Activated CD8-positive, alpha-beta memory T cell treated with anti-CD3 and anti-CD28 coated beads for 36 hours (primary cell): ENCODE data around the gene ATF4. TPM values are rescaled to one million over a fixed set of nuclear protein-coding genes. Genes with fewer than 3 reads are reported as not detected.

ENCODE experiments used
- CTCF ChIA-PET: fragments of 350-600 bp; sonication (Branson Sonifier 250); formaldehyde crosslinking; loops from one replicate; lab custom pipeline; 2021; ENCODE audit warnings: antibody characterized with exemption; lab: Charles Lee
- POLR2A ChIA-PET: fragments of 350-600 bp; sonication (Branson Sonifier 250); formaldehyde crosslinking; loops from one replicate; lab custom pipeline; 2021; ENCODE audit warnings: antibody characterized with exemption; lab: Charles Lee
- total RNA-seq, 2 experiments: library from RNA; stranded (reverse); gene quantifications; one replicate each; pipeline ENCODE4 v1.2.3, GENCODE V29; 2021

ATF4 gene, protein sequence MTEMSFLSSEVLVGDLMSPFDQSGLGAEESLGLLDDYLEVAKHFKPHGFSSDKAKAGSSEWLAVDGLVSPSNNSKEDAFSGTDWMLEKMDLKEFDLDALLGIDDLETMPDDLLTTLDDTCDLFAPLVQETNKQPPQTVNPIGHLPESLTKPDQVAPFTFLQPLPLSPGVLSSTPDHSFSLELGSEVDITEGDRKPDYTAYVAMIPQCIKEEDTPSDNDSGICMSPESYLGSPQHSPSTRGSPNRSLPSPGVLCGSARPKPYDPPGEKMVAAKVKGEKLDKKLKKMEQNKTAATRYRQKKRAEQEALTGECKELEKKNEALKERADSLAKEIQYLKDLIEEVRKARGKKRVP
- total RNA-seq, result 100 to 1,000 TPM; 816 to 818 TPM

DNA sequence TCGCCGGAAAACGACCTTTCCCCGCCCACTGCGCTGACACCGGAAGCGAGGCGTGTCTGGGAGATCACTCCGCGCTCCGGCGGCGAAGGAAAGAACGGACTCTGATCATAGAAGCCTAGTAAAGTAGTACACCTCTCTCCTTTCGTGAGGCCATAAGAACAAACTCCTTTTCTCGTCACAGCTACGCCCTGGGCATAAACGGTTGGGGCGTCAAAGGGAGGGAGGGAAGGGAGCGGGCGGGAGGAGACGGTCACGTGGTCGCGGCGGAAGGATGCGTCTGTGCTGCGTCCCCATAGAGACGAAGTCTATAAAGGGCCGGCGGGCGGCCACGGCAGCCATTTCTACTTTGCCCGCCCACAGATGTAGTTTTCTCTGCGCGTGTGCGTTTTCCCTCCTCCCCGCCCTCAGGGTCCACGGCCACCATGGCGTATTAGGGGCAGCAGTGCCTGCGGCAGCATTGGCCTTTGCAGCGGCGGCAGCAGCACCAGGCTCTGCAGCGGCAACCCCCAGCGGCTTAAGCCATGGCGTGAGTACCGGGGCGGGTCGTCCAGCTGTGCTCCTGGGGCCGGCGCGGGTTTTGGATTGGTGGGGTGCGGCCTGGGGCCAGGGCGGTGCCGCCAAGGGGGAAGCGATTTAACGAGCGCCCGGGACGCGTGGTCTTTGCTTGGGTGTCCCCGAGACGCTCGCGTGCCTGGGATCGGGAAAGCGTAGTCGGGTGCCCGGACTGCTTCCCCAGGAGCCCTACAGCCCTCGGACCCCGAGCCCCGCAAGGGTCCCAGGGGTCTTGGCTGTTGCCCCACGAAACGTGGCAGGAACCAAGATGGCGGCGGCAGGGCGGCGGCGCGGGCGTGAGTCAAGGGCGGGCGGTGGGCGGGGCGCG is at the start of gene ATF4:
ATF4 (plus strand) TSS at position 337 of the 880 bp plus-strand sequence. CDS start 884 bp downstream, outside the sequence.
- POLR2A ChIA-PET, result interaction anchor here (0.5 to 2.3 kb wide), 18 partner anchors 8 to 727 kb away, joined by 3 to 26 read pairs (median 4); partner anchors contain the start of genes MIEF1, RPL3 and RPS19BP1
- CTCF ChIA-PET, result interaction anchor here (0.8 to 2.2 kb wide), 4 partner anchors 9 to 27 kb away, joined by 3 to 16 read pairs (median 5); partner anchors contain the start of gene MIEF1

DNA sequence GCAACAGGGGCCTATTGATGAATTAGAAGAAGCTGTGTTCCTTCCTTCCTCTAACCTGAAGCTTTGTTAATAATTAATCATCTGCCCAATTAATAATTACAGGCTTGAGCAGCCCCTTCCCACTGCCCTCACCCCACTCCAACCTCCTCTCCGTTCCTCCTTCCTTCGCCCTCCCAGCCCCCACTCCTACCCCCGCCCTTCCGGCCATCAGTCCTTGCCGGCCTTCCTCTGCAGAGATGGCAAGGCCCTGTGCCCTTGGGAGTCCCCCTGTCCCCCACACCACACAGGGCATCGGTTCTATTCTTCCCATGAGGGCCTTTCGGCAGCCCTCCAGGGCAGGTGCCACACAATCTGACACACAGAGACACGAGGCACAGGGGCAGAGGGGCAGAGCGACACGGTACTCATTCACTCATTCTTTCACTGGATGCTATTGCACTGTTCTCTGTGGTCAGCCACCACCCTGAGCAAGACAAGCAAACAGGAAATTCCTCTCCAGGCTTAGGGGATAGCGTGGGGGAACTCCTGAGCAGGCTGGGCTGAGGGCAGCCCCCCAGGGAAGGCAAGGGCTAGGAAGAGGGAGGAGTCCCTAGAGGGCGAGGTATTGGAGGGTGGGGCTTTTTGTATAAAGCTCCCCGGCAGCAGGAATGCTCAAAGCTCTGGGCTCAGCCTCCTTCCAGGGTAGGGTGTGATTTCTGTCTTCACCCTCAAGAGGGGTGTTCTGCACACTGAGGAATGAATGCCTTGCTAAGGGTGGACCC is 48.8 kb upstream of the ATF4 start:
- ChIA-PET CTCF (no interaction called here), POLR2A (no interaction called here)

DNA sequence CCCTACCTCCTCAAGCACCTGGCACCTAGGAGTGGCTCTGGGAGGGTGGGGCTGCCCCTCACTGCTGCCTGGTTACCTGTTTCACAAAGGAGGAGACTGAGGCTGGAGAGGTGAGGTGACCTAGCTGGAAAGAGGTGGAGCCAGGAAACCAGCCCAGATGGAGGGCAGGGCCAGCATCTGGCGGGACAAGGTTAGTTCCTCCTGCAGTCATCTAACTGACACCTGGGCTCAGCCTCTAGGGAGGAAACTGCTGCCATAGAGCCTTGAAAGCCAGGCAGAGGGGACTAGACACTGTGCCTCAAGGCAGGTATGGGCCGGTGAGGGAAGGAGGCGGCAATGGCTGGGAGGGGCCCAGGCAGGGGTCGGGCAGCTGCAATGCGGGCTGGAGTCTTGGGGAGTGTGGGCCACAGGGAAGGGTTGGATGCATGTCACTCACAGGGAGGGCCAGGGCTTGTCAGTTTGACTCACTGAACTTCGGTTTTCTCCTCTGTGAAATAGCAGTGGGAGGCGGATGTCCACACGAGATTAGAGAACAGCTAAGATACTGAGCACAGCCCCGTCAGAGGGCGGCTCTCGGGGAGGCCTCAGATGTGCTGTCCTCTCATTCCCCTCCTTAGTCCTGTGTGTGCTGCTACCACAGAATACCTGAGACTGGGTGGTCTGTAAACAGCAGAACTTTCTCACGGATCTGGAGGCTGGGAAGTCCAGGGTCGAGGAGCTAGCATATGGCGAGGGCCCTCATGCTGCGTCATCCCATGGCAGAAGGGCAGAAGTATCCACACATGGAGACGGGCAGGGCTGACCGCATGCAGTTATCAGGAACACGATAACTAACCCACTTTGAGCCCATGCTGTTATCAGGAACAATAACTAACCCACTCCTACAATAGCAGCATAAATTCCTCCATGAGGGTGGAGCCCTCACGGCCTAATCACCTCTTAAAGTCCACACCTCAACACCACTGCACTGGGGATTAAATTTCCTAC is 47.5 kb upstream of the ATF4 start:
- ChIA-PET CTCF (interaction anchor here (0.9 kb wide), 1 partner anchor 62 kb away, joined by 3 read pairs; no protein-coding TSS in a partner anchor), POLR2A (no interaction called here)

DNA sequence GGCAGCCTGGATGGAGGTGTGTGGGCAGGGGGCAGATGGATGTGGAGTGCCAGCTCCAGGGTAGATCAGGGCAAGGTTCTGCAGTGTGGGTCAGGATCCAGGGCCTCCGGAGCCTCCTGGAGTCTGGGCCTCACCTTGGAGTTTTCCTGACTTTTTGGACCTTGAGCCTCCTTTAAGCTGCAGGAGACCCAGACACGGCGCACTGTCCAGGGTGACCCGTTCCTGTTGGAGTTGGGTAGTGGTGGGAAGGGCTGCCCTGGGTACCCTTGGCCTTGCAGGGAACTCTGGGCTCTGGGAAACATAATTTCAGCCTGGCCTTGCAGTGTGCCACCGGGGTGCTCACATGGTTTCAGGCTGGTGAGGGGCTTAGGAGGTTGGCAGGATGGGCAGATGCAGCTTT is 46.5 kb upstream of the ATF4 start:
- POLR2A ChIA-PET, result no interaction called here
- CTCF ChIA-PET, result interaction anchor here (0.9 kb wide), 1 partner anchor 61 kb away, joined by 3 read pairs; no protein-coding TSS in a partner anchor

DNA sequence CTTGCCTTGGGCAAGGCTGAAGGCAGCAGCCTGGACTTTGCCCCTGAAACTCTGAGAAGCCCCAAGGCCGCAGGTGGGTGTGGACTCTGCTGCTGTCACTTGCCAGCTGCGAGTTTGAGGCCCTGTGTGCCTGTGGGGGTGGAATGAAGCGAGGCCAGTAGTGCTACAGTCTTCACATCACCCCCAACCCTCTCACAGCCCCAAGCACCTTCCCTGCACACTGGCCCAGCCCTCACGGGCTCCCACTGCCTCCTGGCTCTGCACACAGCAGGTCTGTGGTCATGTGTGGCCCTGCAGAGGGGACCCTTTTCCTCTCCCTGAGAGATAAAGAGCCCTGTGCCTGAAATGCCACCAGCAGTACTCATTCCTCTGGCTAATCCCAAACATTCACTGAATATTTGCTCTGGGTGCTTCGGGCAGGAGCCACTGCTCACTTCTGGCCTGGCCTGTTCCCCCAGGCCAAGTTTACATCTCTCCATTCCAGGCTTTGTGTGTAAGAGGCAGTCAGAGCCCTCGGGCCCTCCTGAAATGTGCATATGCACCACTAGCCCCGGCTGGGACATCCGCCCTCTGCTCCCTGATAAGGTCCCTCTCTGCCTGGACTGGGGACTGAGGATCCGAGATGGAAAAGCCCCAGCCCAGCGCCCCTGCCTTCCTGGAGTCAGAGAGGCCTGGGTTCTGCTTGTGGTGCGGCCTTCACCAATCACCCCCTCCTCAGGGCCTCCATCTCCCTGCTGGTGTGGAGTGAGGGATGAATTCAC is 45.8 kb upstream of the ATF4 start:
- CTCF ChIA-PET, result no interaction called here
- POLR2A ChIA-PET, result interaction anchor here (0.6 kb wide), 1 partner anchor 15 kb away, joined by 3 read pairs; no protein-coding TSS in a partner anchor

DNA sequence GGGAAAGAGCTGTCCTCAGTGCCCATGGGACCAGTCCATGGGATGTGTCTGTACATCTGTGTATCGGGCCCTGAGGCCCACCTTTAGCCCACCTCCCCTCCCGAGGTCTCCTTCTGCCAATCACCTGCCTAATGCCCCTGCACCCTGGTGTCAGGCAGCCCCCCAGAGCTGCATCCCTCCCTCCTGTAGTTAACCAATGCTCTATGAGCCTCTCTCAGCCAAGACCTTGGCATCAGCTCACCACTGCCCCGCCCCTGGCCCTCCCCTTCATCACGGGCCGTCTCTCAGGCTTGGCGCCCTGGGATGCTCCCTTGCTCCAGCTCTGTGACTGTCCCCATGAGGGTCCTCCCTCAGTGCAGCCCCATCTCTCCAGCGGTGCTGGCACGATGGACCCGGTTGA is 45.0 kb upstream of the ATF4 start:
- POLR2A ChIA-PET, result interaction anchor here (0.6 kb wide), 1 partner anchor 15 kb away, joined by 3 read pairs; no protein-coding TSS in a partner anchor
- CTCF ChIA-PET, result no interaction called here

DNA sequence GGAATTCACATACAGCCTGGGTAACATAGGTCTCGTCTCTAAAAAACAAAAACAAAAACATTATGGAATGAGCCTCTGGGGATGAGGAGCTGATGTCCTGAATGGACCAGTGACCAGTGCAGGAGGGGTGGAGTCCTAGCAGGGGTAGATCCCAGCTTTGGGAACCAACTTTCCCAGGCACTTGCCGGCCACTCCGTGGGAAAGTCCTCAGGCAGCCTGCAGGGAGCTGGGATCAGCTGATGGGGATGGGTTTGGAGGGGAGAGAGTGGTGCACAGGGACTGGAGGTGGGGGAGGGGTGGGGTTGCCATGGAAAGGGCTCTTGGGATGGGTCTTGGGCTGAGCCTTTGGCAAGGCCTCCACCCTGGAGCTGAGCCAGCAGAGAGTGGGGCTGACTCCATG is 44.5 kb upstream of the ATF4 start:
- ChIA-PET CTCF (no interaction called here), POLR2A (no interaction called here)

DNA sequence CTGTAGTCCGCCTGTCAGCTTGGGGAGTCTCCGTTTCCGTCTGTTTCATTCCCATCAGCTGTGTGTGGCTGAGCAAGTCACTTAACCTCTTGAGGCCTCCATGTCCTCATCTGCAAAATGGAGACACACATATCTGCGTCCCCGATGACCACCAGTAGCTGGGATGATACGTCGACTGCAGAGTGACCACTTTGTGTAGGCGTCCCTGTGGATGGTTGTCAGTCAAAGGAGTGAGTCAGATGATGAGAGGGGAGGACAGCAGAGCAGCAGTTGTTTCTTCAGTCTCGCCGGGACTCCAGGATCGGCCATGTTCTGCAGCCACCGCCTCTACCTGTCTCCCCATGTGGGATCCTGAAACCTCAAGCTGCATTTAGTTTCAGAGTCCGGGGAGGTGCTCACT is 43.7 kb upstream of the ATF4 start:
- ChIA-PET CTCF (interaction anchor here (0.8 kb wide), 1 partner anchor 86 kb away, joined by 5 read pairs; no protein-coding TSS in a partner anchor), POLR2A (no interaction called here)

DNA sequence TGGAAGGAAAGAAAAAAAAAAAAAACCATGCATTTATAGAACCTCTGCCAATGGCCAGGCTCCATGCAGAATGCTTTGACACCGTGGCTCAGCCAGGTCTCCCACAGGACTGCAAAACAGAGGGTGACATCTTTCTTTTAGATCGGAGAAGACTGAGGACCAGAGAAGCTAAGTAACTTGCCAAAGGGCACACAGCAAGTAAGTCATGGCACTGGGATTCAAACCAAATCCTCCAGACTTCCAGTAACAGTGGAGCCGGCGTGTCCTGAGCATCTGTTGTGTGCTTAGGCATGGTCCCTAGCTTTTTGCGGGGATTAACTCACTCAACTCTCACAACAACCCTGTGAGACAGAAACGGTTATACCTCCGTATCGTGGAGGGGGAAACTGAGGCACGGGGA is 42.8 kb upstream of the ATF4 start:
- ChIA-PET CTCF (no interaction called here), POLR2A (no interaction called here)

DNA sequence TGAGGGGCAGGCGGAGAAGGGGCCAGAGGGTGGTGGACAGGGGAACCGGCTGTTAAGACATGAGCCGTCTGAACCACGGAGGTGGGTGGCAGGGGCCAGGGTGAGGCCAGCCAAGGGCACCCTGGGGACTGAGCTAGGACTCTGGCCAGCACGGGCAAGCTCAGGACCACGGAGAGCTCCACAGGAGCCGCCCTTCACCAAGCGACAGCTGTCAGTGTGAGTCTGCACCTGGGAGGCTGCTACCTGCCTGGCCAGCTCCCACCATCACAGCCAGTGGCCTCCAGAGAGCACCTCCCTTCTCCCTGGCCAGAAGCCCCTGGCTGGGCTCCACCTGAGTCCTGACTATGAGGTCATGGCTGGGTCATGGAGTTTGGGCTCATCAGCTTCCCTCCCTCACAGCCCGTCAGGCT is 41.9 kb upstream of the ATF4 start:
- POLR2A ChIA-PET, result no interaction called here

DNA sequence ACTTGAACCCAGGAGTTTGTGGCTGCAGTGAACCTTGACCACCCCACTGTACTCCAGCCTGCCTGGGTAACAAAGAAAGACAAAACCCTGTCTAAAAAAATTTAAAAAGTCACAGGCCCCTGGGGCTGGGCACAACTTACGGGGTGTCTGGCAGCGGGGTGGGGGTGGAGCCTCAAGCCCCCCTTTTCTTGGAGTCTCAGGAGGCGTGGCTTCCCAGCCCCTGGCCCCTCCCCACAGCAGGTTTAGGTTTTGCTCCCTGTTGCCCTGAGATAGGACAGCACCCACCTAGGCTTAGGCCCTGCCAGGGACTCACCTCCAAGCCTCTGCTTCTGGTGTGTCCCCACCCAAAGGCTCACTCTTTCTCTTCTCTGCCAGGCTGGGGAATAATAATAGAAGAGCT is 41.1 kb upstream of the ATF4 start:
- POLR2A ChIA-PET, result no interaction called here
- CTCF ChIA-PET, result no interaction called here

More for the DNA sequence above, 41.9 kb upstream of the ATF4 start:
- CTCF ChIA-PET, result interaction anchor here (0.6 kb wide), 1 partner anchor 318 kb away, joined by 3 read pairs; no protein-coding TSS in a partner anchor

DNA sequence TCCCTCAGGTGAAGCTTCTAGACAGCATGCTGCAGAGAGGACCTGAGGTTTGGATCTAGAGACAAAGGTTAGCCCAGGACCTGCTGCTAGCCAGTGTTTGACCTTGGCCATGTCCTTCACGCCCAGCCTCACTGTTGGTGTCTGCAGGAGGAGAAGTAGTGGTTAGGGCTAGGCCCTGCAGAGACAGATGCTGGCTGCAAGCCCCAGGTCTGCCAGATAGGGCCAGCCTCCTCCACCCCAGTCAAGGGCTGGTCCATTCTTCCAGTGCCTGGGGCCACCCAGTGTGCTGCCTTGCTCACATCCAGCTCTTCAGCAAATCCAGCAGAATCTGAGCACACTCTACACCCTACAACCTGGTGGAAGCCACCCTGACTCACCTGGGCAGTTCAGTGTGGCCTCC is 39.8 kb upstream of the ATF4 start:
- CTCF ChIA-PET, result no interaction called here
- POLR2A ChIA-PET, result no interaction called here

DNA sequence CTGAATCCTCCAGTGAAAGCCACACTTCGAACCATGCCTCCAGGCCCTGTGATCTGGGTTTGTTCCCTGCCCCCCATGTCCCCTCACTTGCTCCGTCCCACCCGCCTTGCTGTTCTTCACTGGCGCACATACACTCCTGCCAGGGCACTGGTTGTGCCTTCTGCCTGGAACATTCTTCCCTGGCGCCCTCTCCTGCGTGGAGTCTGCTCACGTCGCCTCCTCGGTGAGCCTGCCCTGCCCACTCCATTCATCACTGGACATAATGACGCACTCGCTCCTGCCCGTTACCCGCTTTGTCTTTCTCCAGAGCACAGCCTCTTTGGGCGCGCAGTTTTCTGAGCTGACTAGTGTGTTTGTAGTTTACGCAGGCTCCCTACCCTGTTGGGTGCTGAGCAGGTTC is 39.3 kb upstream of the ATF4 start:
- ChIA-PET CTCF (no interaction called here), POLR2A (no interaction called here)

DNA sequence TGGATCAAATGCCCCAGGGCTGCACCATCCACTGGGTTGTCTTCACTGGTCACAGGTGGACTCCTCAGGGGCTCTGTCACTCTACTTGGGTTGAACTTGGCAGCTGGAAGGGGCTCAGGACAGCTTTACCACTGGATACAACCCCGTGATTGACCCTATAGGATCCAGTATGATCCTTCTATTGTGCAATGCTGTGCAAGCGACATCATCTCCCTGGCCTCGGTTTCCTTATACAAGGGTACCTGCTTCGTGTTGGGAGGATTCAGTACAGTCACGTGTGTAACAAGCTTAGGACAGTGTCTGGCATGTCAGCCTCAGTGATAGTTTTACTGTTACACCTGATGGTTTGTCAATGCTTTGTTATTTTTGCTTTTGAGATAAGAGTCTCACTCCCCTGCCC is 38.8 kb upstream of the ATF4 start:
- CTCF ChIA-PET, result interaction anchor here (1.2 kb wide), 1 partner anchor 9 kb away, joined by 3 read pairs; no protein-coding TSS in a partner anchor
- POLR2A ChIA-PET, result no interaction called here

DNA sequence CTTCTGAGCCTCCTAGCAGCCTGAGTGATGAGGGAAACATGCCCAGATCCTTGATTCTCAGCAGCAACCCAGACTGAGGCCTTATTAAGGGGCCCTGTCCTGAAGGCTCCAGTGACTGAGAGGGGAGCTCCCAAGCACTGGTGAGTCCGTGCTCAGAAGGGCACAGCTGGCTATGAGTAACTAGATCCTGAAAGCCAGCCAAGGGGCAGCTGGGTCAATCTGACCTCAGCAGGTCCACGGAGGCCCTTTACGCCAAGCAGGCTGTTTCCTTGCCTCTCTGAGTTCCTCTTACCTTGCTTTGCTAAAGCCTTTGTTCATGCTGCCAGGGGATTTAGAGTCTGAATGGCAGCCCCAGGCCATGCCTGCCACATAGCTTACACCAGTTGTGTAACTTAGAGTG is 37.6 kb upstream of the ATF4 start:
- ChIA-PET CTCF (no interaction called here), POLR2A (no interaction called here)

DNA sequence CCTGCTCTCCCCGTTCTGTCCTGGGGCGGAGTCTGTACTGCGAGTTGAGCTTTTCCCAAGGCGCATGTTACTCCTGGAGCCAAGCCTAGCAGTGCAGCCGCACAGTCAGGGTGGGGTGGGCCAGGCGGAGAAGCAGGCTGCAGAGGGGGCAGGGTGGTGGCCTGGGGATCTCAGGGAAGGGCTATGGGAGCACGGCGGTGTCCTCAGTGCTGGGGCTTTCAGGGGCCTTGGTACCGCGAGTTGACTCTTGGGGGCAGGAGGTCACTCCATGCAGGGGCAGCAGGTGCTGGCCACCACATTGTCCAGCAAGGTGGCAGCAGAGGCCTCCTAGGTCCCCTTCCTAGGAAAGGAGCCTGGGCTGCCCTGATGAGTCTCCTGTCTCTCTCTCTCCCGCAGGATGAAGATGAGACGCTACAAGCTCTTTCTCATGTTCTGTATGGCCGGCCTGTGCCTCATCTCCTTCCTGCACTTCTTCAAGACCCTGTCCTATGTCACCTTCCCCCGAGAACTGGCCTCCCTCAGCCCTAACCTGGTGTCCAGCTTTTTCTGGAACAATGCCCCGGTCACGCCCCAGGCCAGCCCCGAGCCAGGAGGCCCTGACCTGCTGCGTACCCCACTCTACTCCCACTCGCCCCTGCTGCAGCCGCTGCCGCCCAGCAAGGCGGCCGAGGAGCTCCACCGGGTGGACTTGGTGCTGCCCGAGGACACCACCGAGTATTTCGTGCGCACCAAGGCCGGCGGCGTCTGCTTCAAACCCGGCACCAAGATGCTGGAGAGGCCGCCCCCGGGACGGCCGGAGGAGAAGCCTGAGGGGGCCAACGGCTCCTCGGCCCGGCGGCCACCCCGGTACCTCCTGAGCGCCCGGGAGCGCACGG is 33.2 kb upstream of the ATF4 start:
- POLR2A ChIA-PET, result no interaction called here
- CTCF ChIA-PET, result interaction anchor here (1.2 kb wide), 1 partner anchor 9 kb away, joined by 3 read pairs; no protein-coding TSS in a partner anchor
